ENCODE data around the gene SUSD2. TPM values are rescaled to one million over a fixed set of nuclear protein-coding genes. Genes with fewer than 3 reads are reported as not detected.

Gene SUSD2, protein sequence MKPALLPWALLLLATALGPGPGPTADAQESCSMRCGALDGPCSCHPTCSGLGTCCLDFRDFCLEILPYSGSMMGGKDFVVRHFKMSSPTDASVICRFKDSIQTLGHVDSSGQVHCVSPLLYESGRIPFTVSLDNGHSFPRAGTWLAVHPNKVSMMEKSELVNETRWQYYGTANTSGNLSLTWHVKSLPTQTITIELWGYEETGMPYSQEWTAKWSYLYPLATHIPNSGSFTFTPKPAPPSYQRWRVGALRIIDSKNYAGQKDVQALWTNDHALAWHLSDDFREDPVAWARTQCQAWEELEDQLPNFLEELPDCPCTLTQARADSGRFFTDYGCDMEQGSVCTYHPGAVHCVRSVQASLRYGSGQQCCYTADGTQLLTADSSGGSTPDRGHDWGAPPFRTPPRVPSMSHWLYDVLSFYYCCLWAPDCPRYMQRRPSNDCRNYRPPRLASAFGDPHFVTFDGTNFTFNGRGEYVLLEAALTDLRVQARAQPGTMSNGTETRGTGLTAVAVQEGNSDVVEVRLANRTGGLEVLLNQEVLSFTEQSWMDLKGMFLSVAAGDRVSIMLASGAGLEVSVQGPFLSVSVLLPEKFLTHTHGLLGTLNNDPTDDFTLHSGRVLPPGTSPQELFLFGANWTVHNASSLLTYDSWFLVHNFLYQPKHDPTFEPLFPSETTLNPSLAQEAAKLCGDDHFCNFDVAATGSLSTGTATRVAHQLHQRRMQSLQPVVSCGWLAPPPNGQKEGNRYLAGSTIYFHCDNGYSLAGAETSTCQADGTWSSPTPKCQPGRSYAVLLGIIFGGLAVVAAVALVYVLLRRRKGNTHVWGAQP
- 0.28 and 0.89 TPM in 2 replicates for total RNA-seq

DNA sequence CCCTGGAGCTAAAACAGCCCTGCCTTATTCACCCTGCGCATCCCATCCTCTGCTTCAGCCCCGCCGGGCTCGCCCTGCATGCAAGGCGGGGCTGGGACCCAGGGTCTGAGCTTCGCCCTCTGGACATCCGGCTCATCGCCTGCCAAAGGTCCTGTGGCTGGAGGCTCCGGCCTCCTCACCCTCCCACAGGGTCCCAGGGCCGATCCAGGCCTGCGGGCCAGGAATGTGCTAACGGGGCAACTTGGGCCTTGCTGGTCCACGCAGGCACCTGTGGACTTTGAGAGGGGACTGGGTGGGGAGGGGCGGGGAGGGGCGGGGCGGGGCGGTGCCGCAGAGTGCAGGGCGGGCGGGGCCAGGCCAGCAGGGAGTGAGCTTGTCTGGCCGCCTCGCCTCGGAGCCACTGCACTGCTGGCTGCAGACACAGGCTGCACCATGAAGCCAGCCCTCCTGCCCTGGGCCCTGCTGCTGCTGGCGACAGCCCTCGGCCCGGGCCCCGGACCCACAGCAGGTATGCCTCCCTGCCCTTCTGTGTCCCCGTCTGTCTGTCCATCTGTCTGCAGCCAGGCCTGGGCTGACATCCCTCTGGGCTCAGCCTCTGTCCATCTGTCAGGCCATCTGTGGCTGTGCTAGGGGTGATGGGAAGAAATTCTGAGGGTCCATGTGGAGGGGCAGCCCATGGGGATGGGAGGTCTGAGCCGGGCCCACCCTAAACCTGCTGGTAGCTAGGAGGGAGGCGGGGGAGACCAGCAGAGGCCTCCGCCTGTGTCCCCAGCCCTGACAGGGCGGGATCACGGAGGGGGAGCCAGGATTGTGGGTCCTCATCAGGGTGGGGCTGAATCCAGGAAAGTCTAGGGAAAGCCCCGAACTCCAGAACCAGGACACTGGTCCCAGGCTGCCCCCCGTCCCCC lies at the start of gene SUSD2:
TSS of gene SUSD2 (plus strand) at position 400 of the 908 bp plus-strand sequence. CDS start at position 433, 33 bp downstream.

Other genes with a start within 250 kb of the SUSD2 start
- 4.2 and 15.7 TPM in 2 replicates for gene GSTT2B, start 220.3 kb upstream of the SUSD2 start, total RNA-seq
- gene DDTL, start 214.6 kb upstream of the SUSD2 start, total RNA-seq = 0.59 and 0.60 TPM in 2 replicates
- 75.8 and 104 TPM in 2 replicates for gene DDT, start 207.0 kb upstream of the SUSD2 start, total RNA-seq
- gene GSTT2, start 201.4 kb upstream of the SUSD2 start, total RNA-seq = 0.60 TPM in 1 of 2 replicates, not detected in the other
- gene GSTT4, start 176.0 kb upstream of the SUSD2 start, total RNA-seq = not detected in 2 replicates
- gene CABIN1, start 170.2 kb upstream of the SUSD2 start, total RNA-seq = 41.9 and 75.8 TPM in 2 replicates
- gene GGT5, start 63.6 kb downstream of the SUSD2 start, total RNA-seq = 0.23 and 1.2 TPM in 2 replicates
- gene SPECC1L, start 89.3 kb downstream of the SUSD2 start, total RNA-seq = 33.9 and 46.5 TPM in 2 replicates
- gene ADORA2A, start 246.1 kb downstream of the SUSD2 start, total RNA-seq = 1.8 and 2.0 TPM in 2 replicates

Measured in smooth muscle cell of the umbilical artery (primary cell).